A549 (cell line): ENCODE measurements around the gene ZNF446. TPM values are rescaled to one million over a fixed set of nuclear protein-coding genes. Genes with fewer than 3 reads are reported as not detected.

Source experiments
- ATAC-seq, 2 experiments: fragments of 200-7000 bp in 1 of 2; fragments of >200 bp in 1 of 2; cut with Nextera tagmentation in 1 of 2; cut with Tn5 transposase in 1 of 2; 3 replicates each; pipeline versions ENCODE4 v1.8.0 to v1.9.1; 2018 to 2020; ENCODE audit warnings: mild to moderate bottlenecking in 1 of 2, moderate library complexity in 1 of 2
- CTCF ChIA-PET: fragments of 300-600 bp; sonication (Branson Sonifier 250); formaldehyde crosslinking; extraction: SDS; loops from one replicate; lab custom pipeline; 2021; ENCODE audit warnings: antibody characterized with exemption, inconsistent platforms; lab: Yijun Ruan, JAX
- POLR2A ChIA-PET: fragments of 350-600 bp; formaldehyde crosslinking; extraction: SDS; loops from one replicate; lab custom pipeline; 2021; ENCODE audit warnings: antibody characterized with exemption, inconsistent platforms; lab: Yijun Ruan, JAX
- DNase-seq, 2 experiments: peaks; one replicate each; pipeline versions ENCODE4 v3.0.0 to v3.0.0-alpha.2; 2011 to 2016; ENCODE audit warnings: low read depth in 1 of 2, low spot score in 1 of 2
- FAIRE-seq: peaks from 2 replicates; lab custom pipeline; 2011; peaks lifted over from hg19 to GRCh38; lab: Jason Lieb, UNC
- H3K27ac ChIP-seq, 2 experiments: fragments of >200 bp; sonication (Bioruptor Twin); formaldehyde crosslinking; 3 replicates each; pipeline ENCODE4 v1.5.1; 2016 to 2017
- H3K4me1 ChIP-seq: fragments of >200 bp; sonication (Bioruptor Twin); formaldehyde crosslinking; 3 replicates; pipeline ENCODE4 v1.6.1; 2016
- H3K4me2 ChIP-seq: fragments of >200 bp; sonication (Bioruptor Twin); formaldehyde crosslinking; 3 replicates; pipeline ENCODE4 v1.6.1; 2016
- H3K4me3 ChIP-seq: fragments of >200 bp; sonication (Bioruptor Twin); formaldehyde crosslinking; 3 replicates; pipeline ENCODE4 v1.5.1; 2016
- H3K9me3 ChIP-seq: fragments of >200 bp; sonication (Bioruptor Twin); formaldehyde crosslinking; 3 replicates; pipeline ENCODE4 v1.6.1; 2016
- CEBPB ChIP-seq, 2 experiments: fragments of >200 bp in 1 of 2; sonication (Bioruptor Twin) in 1 of 2; formaldehyde crosslinking in 1 of 2; IDR thresholded peaks; 2 replicates each; pipeline ENCODE4 v1.6.1; 2012 to 2016
- EHF ChIP-seq: fragments of 250-450 bp; sonication (Bioruptor Pico); IDR thresholded peaks from 2 replicates; pipeline ENCODE4 v1.5.0; 2020; ENCODE audit warnings: mild to moderate bottlenecking
- EP300 ChIP-seq, 2 experiments: fragments of >200 bp; sonication (Bioruptor Twin); formaldehyde crosslinking; IDR thresholded peaks; 2 replicates in 1 of 2; 3 replicates in 1 of 2; pipeline ENCODE4 v1.6.1; 2016 to 2017
- FOSL2 ChIP-seq, 2 experiments: fragments of 450-650 bp in 1 of 2; fragments of >200 bp in 1 of 2; sonication (Bioruptor Twin) in 1 of 2; formaldehyde crosslinking; IDR thresholded peaks; 2 replicates each; pipeline versions ENCODE4 v1.5.0 to v1.6.1; 2016 to 2020; ENCODE audit warnings: mild to moderate bottlenecking in 1 of 2, moderate library complexity in 1 of 2
- GATA3 ChIP-seq: IDR thresholded peaks from 2 replicates; pipeline ENCODE4 v1.6.1; 2012; ENCODE audit warnings: borderline replicate concordance
- HEYL ChIP-seq: fragments of 250-450 bp; sonication (Bioruptor Pico); IDR thresholded peaks from 2 replicates; pipeline ENCODE4 v1.8.0; 2021; ENCODE audit warnings: mild to moderate bottlenecking, moderate library complexity
- HOXB5 ChIP-seq: fragments of 250-450 bp; sonication (Bioruptor Pico); IDR thresholded peaks from 2 replicates; pipeline ENCODE4 v1.5.0; 2020; ENCODE audit warnings: mild to moderate bottlenecking, moderate library complexity
- JUN ChIP-seq, 2 experiments: fragments of >200 bp; sonication (Bioruptor Twin); formaldehyde crosslinking; IDR thresholded peaks; 2 replicates in 1 of 2; 3 replicates in 1 of 2; pipeline ENCODE4 v1.6.1; 2016 to 2017
- JUNB ChIP-seq: fragments of >200 bp; sonication (Bioruptor Twin); formaldehyde crosslinking; IDR thresholded peaks from 2 replicates; pipeline ENCODE4 v1.6.1; 2016
- KDM1A ChIP-seq: fragments of 200-600 bp; sonication (generic); IDR thresholded peaks from 2 replicates; pipeline ENCODE4 v1.6.1; 2016; ENCODE audit warnings: low read depth, mild to moderate bottlenecking
- MAZ ChIP-seq: fragments of 150-350 bp; IDR thresholded peaks from 2 replicates; pipeline ENCODE4 v1.6.1; 2014; ENCODE audit warnings: antibody characterized with exemption, low read depth, low read length, borderline replicate concordance
- NR3C1 ChIP-seq: fragments of >200 bp; sonication (Bioruptor Twin); formaldehyde crosslinking; IDR thresholded peaks from 3 replicates; pipeline ENCODE4 v1.6.1; 2017
- PHF8 ChIP-seq: fragments of 200-600 bp; sonication (generic); IDR thresholded peaks from 2 replicates; pipeline ENCODE4 v1.6.1; 2016; ENCODE audit warnings: low read depth, mild to moderate bottlenecking, antibody characterized with exemption, moderate library complexity, borderline replicate concordance
- POLR2A ChIP-seq: IDR thresholded peaks from 2 replicates; pipeline ENCODE4 v1.6.1; 2012; ENCODE audit warnings: mild to moderate bottlenecking, low read length
- RAD21 ChIP-seq, 2 experiments: fragments of >200 bp in 1 of 2; sonication (Bioruptor Twin) in 1 of 2; formaldehyde crosslinking in 1 of 2; IDR thresholded peaks in 1 of 2; conservative IDR thresholded peaks in 1 of 2; 2 replicates in 1 of 2; 3 replicates in 1 of 2; pipeline ENCODE4 v1.6.1; 2012 to 2018; ENCODE audit warnings: inconsistent platforms in 1 of 2
- RARB ChIP-seq: fragments of 250-450 bp; sonication (Bioruptor Pico); IDR thresholded peaks from 2 replicates; pipeline ENCODE4 v1.8.0; 2021; ENCODE audit warnings: mild to moderate bottlenecking, moderate library complexity
- RCOR1 ChIP-seq: fragments of 150-350 bp; IDR thresholded peaks from 2 replicates; pipeline ENCODE4 v1.6.1; 2014; ENCODE audit warnings: antibody characterized with exemption, low read length, low read depth
- RFX5 ChIP-seq: fragments of 450-650 bp; IDR thresholded peaks from 2 replicates; pipeline ENCODE4 v1.7.1; 2014; ENCODE audit warnings: antibody characterized with exemption, mild to moderate bottlenecking, moderate library complexity
- SMC3 ChIP-seq: fragments of >200 bp; sonication (Bioruptor Twin); formaldehyde crosslinking; IDR thresholded peaks from 3 replicates; pipeline ENCODE4 v1.6.1; 2018; ENCODE audit warnings: inconsistent platforms
- SREBF2 ChIP-seq: fragments of 450-650 bp; IDR thresholded peaks from 2 replicates; pipeline ENCODE4 v1.6.1; 2014; ENCODE audit warnings: mild to moderate bottlenecking, moderate library complexity
- TP53 ChIP-seq: fragments of 250-450 bp; sonication (Bioruptor Pico); IDR thresholded peaks from 2 replicates; pipeline ENCODE4 v1.5.0; 2021; ENCODE audit warnings: mild to moderate bottlenecking, moderate library complexity
- ZFP36 ChIP-seq: fragments of 450-650 bp; IDR thresholded peaks from 2 replicates; pipeline ENCODE4 v1.6.1; 2014; ENCODE audit warnings: borderline replicate concordance; ENCODE audit not compliant: partially characterized antibody
- ZNF302 ChIP-seq: fragments of 250-450 bp; sonication (Bioruptor Pico); IDR thresholded peaks from 2 replicates; pipeline ENCODE4 v1.9.0; 2021; ENCODE audit warnings: inconsistent platforms, mild to moderate bottlenecking, moderate library complexity
- ZSCAN20 ChIP-seq: fragments of 250-450 bp; sonication (Bioruptor Pico); IDR thresholded peaks from 2 replicates; pipeline ENCODE4 v1.8.0; 2022; ENCODE audit warnings: mild to moderate bottlenecking, moderate library complexity
- WGBS: methylation state at CpG from one replicate; pipeline ENCODE4 v1.1.6; 2017; ENCODE audit errors: missing lambda C conversion rate; 5-methylcytosine and 5-hydroxymethylcytosine counted together
- polyA plus RNA-seq, 4 experiments: library from polyadenylated mRNA; depleted of rRNA in 3 of 4; stranded (reverse); fragments of >200 nt; fragmentation: RNase III in 1 of 4; extraction: RNeasy Plus Mini Kit Qiagen cat#74134 plus additional on column Dnase treatment in 1 of 4; gene quantifications; 2 replicates in 3 of 4; 3 replicates in 1 of 4; pipeline ENCODE4 v1.2.3, GENCODE V29; 2011 to 2017
- TF ChIP-seq, protein P1 (sequence below): IDR thresholded peaks from 2 replicates; pipeline ENCODE4 v1.6.1; 2012
- TF ChIP-seq, protein P2 (sequence below): IDR thresholded peaks from 2 replicates; pipeline ENCODE4 v1.6.1; 2012; ENCODE audit warnings: low read depth, borderline replicate concordance
- TF ChIP-seq, protein P3 (sequence below): fragments of 450-650 bp; IDR thresholded peaks from 2 replicates; pipeline ENCODE4 v1.6.1; 2014; ENCODE audit warnings: antibody characterized with exemption

ZNF446 gene
- polyA plus RNA-seq, 2 of the 4 experiments (the other 2 are of a cell fraction): 6.2 to 11.0 TPM

DNA sequence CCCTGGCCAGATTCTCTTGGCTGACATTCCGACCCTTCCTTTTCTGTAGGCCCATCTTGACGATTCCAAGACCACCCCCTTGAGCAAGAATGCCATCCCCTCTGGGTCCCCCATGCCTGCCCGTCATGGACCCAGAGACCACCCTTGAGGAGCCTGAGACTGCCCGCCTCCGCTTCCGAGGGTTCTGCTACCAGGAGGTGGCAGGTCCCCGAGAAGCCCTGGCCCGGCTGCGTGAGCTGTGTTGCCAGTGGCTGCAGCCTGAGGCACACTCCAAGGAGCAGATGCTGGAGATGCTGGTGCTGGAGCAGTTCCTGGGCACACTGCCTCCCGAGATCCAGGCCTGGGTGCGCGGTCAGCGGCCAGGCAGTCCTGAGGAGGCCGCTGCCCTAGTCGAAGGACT, 978 bp downstream of the ZNF446 start:
- Histone ChIP-seq H3K4me1 (peaks cover 14% of the 10 kb centered on the region; the same call in 2 of the 3 replicates), H3K4me2 (peak overlapping the region; percentile 91), H3K27ac (peak overlapping the region; percentile 76 to 93; a peak in 5 of 6 replicates), H3K4me3 (peak overlapping the region; percentile 57), H3K9me3 (no peaks in the 10 kb centered on the region)
- no peak for DNase-seq
- 91% methylated on average over 14 of the region's 15 CpGs for WGBS
- CTCF ChIA-PET: interaction anchor here (1.3 to 5.2 kb wide), 2 partner anchors 23 to 42 kb away, joined by 3 to 39 read pairs; partner anchors contain the start of gene ZBTB45
- no peak for FAIRE-seq
- no peak for ATAC-seq
- no peak for TF ChIP-seq RAD21 (conservative IDR thresholded peaks at IDR 0.05 in 1 of 2, IDR thresholded peaks at IDR 0.05 in 1 of 2)
- TF ChIP-seq SREBF2: no peak
- TF ChIP-seq JUN (IDR thresholded peaks at IDR 0.05): no peak
- no peak for TF ChIP-seq RFX5
- TF ChIP-seq SMC3: no peak
- no peak for TF ChIP-seq ZSCAN20 (CRISPR knock-in tag)
- no peak for TF ChIP-seq KDM1A
- no peak for TF ChIP-seq EHF (CRISPR knock-in tag)
- TF ChIP-seq RARB (CRISPR knock-in tag): no peak
- TF ChIP-seq POLR2A: no peak
- TF ChIP-seq, all 56 proteins: peak for 0
- POLR2A ChIA-PET: interaction anchor here (1.0 kb wide), 1 partner anchor 42 kb away, joined by 3 read pairs; the partner anchor contains the start of gene ZBTB45

DNA sequence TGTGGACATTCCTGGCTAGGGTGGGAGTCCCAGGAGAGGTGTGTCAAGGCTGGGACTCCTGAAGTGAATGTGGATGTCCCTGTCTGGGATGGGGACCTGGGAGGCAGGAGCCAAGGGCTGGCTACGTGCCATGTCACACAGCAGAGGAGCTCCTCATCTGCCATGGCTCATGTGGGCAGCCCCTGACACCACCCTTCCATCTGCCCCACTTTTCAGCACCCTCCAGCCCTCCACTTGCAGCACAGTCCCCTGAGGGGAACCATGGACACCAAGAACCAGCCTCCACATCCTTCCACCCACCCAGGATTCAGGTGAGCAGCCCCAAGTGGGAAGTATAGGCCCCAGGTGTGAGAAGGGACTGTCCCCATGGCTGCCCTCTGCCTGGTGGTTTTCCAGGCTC, 1.7 kb downstream of the ZNF446 start:
- TF ChIP-seq GATA3 (no peak), ZNF302 (no peak), RCOR1 (no peak), PHF8 (no peak)
- TF ChIP-seq, all 56 proteins: peak for 0
- no peak for FAIRE-seq
- Histone ChIP-seq H3K4me3 (no peak overlapping the region), H3K4me1 (peaks cover 14% of the 10 kb centered on the region; the same call in 2 of the 3 replicates), H3K27ac (no peak overlapping the region), H3K9me3 (no peaks in the 10 kb centered on the region), H3K4me2 (no peak overlapping the region)
- ChIA-PET CTCF (interaction anchor here (0.9 to 5.2 kb wide), 3 partner anchors 17 to 41 kb away, joined by 3 to 39 read pairs (median 3); partner anchors contain the start of gene ZBTB45), POLR2A (no interaction called here)
- no peak for DNase-seq
- ATAC-seq: no peak
- 100% methylated on average over 1 of the region's 1 CpG for WGBS

DNA sequence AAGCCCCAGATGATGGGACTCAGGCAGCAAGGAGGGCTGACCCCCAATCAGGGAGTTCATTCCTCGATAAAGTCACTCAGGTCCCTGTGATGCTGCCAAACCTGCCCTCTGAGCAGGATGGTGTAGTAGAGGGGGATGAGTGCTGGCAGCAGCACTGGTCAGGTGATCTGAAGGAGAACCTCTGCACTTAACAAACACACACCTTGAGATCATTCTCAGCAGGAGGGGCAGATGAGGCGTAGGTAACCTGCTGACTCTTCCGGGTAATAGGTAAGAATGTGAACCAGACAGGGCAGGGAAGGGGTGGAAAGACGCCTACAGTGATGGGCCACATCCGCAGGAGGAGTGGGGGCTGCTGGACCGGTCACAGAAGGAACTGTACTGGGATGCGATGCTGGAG, 3.2 kb downstream of the ZNF446 start:
- WGBS: 94% methylated on average over 7 of the region's 7 CpGs
- POLR2A ChIA-PET: interaction anchor here (0.6 kb wide), 1 partner anchor 80 kb away, joined by 3 read pairs; no protein-coding TSS in a partner anchor
- TF ChIP-seq EP300 (IDR thresholded peaks at IDR 0.05) (no peak), RCOR1 (no peak), ZFP36 (no peak), HOXB5 (CRISPR knock-in tag) (no peak), TP53 (CRISPR knock-in tag) (no peak), FOSL2 (IDR thresholded peaks at IDR 0.05) (no peak), FOSL2 (CRISPR knock-in tag; IDR thresholded peaks at IDR 0.05) (no peak), ZNF302 (no peak), HEYL (CRISPR knock-in tag) (no peak), MAZ (no peak), JUNB (no peak), CEBPB (IDR thresholded peaks at IDR 0.05) (no peak), NR3C1 (no peak)
- TF ChIP-seq, protein P1, sequence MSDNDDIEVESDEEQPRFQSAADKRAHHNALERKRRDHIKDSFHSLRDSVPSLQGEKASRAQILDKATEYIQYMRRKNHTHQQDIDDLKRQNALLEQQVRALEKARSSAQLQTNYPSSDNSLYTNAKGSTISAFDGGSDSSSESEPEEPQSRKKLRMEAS: no peak
- TF ChIP-seq, protein P2, sequence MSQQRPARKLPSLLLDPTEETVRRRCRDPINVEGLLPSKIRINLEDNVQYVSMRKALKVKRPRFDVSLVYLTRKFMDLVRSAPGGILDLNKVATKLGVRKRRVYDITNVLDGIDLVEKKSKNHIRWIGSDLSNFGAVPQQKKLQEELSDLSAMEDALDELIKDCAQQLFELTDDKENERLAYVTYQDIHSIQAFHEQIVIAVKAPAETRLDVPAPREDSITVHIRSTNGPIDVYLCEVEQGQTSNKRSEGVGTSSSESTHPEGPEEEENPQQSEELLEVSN: no peak
- TF ChIP-seq, protein P3, sequence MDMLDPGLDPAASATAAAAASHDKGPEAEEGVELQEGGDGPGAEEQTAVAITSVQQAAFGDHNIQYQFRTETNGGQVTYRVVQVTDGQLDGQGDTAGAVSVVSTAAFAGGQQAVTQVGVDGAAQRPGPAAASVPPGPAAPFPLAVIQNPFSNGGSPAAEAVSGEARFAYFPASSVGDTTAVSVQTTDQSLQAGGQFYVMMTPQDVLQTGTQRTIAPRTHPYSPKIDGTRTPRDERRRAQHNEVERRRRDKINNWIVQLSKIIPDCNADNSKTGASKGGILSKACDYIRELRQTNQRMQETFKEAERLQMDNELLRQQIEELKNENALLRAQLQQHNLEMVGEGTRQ: no peak
- Histone ChIP-seq H3K27ac (no peak overlapping the region), H3K9me3 (no peaks in the 10 kb centered on the region), H3K4me3 (no peak overlapping the region), H3K4me1 (peaks cover 14% of the 10 kb centered on the region; the same call in 2 of the 3 replicates), H3K4me2 (no peak overlapping the region)
- FAIRE-seq: no peak
- ATAC-seq: no peak
- DNase-seq: no peak
- CTCF ChIA-PET: interaction anchor here (1.0 to 5.2 kb wide), 3 partner anchors 12 to 40 kb away, joined by 3 to 39 read pairs (median 5); partner anchors contain the start of gene ZBTB45
